ENCODE results near the gene GIT2.
"Not testable (repeated sequence)": the region's sequence is repeated elsewhere in the genome, so short reads cannot be mapped to it uniquely, and the experiment has no call there.

The GIT2 gene

DNA sequence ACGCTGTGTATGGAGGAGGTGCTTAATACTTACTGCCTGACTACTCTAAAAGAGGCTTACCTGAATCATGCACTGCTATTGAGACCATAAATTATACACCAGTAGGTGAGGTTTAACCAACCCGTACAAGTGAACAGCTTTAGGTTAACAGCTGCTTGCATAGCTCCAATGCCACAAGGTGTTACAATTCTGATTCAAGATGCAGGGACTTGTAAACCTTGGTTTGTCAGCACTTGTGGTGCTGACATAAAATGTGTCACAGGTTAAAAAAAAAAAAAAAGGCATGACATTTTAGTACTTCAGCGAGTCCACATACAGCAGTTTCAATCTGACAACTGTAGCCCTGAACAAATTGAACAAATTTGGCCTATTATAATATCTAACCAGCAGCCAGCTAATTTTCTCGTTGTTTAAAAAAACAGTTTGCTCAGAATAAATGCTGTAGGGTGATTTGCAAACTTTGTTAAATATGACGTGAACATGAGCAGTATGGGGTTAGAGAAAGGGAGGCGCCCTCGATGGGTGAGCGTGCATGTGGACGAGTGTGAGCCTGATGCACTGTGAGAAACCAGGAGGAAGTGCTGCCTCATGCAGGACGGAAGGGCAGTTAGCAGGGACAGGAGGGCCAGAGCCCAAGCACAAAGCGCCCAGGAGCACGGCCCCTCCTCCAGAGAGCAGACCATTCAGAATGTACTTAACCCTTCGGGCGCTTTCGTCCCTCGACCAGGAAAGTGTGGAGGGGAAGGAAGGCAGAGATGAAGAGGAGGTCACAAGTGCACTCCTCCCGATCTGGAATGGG is 51.4 kb downstream of the GIT2 start:
- peak; percentile 20 for DNase-seq (ENCODE audit: low read depth)

GRCh38 chr12:109943811-109944210 is 52.4 kb downstream of the GIT2 start:
- DNase-seq (ENCODE audit: low read depth), result no peak

- no peak for DNase-seq (ENCODE audit: low read depth)
Measured at GRCh38 chr12:109940339-109940923, 55.7 kb downstream of the GIT2 start.

GRCh38 chr12:109939504-109939903 is 56.7 kb downstream of the GIT2 start:
- DNase-seq (ENCODE audit: low read depth), result no peak

GRCh38 chr12:109938947-109939346 is 57.2 kb downstream of the GIT2 start:
- no peak for DNase-seq (ENCODE audit: low read depth)

DNA sequence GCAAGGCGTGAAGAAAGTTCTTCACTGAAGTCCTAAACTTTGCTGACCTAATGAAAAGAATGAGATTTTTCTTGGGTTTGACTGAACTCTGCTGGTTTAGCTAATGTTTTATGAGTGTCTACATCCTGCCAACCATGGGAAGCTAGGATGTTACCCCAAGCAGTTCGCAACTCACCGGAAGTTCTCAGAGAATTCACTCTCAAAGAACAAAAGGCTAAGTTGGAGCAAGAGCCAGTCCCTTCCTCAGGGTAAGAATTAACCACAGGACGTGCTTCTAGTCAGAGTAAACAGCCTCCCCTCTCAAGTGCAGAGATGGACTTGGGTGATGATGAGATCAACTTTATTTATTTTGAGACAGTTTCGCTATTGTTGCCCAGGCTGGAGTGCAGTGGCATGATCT is 58.8 kb downstream of the GIT2 start:
- no peak for DNase-seq (ENCODE audit: low read depth)

DNA sequence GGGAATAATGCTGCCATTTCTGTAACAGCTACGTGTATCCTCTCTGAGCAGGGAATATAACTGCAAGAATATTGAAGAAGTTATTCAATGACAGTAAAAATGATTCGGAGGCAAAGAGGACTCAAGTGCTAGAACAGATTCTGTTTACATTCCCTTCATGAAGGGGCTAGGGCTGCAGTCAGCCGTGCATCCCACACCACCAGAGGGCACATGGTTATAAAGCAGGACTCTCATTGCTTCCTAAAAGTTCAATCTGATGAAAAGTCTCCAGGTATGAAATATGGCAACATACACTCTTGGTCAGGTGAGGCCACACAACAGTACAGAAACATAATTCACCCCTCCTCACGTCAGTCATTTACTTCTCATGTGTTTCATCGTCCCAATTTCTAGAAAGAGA is 62.1 kb downstream of the GIT2 start:
- no peak for DNase-seq (ENCODE audit: low read depth)

DNA sequence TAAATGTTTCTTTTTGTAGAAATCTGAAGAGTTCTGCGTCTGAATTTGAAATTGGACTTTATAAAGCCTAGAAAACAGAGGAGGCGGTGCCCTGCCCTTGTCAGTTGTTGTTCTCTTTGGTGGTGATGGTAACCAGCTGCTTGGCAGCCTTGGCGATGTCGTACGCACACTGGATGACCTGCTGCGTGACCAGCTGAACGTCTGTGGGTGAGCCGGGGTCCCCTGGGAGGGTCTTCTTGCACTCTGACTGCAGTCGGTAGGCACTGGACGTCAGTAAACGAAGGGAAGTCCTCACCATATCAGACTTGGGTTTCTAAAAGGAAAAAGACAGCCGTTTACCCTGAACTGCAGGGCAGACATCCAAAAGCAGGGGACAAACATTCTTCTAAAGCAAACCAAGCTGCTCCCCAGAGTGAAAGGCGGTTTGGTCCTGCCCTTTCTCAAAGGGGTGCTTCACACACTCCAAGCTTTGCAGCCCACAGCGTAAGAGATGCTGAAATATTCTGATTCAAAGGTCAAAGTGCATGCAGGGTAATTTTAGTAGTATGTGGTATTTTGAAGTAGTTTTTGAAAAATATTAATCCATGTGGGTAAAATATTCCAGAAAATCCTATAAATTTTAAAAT is 63.2 kb downstream of the GIT2 start:
- no peak for DNase-seq (ENCODE audit: low read depth)

DNA sequence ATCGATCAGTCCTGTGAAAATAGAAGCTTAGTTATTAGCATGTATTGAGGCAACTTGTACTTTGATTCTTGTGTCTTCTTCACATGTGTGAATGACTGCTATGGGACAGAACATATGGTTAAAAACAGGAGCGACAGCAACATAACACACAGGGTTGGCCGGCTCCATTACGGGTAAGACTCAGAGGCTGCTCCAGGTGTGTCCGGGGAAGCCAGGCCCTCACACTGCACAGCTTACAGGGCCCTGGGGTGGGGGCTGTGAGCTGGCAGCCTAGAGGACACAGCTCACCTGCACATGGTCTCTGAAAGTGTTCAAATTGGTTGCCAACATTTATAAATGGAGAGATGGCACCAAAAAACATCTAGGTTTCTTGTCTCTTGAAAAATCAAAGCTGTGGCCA is 65.0 kb downstream of the GIT2 start:
- no peak for DNase-seq (ENCODE audit: low read depth)

- DNase-seq (ENCODE audit: low read depth), result no peak
Measured at GRCh38 chr12:109930028-109930800, 66.0 kb downstream of the GIT2 start.

DNA sequence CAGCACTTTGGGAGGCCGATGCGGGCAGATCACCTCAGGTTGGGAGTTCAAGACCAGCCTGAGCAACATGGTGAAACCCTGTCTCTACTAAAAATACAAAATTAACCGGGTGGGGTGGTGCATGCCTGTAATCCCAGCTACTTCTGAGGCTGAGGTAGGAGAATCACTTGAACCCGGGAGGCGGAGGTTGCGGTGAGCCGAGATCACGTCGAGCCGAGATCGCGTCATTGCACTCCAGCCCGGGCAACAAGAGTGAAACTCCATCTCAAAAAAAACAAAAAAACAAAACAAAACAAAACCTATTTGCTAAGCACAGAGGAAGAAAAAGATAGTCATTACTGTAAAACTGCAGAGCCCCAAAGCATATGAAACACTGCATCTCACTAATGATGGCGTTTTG is 66.8 kb downstream of the GIT2 start:
- DNase-seq (ENCODE audit: low read depth), result not testable (repeated sequence)

DNA sequence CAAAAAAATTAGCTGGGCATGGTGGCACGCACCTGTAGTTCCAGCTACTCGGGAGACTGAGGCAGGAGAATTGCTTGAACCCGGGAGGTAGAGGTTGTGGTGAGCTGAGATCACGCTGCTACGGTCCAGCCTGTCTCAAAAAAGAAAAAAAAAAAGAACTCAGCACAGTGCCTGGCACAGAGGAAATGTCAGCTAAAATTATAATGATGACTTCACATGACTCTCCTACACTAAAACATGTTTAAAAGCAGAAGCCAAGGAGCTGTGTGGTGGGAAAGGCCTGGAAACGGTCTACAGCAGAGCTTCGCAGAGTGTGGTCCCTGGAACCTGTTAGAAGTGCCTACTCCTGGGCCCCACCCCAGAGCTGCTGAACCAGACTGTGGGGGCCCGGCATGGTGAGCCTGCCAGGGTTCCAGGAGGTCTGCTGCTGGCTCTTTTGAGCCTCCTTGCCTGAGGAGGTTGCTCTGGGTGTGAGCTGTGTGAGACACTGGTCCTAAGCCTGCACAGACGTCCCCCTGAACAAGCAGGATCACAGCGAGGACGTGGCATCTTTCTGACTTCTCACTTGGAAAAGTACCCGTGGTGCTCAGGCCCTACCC is 68.0 kb downstream of the GIT2 start:
- DNase-seq (ENCODE audit: low read depth), result no peak

- peak; percentile 10 for DNase-seq (ENCODE audit: low read depth)
Measured at GRCh38 chr12:109927622-109928021, 68.5 kb downstream of the GIT2 start.

GRCh38 chr12:109926488-109927210 is 69.5 kb downstream of the GIT2 start:
- DNase-seq (ENCODE audit: low read depth), result no peak

- DNase-seq (ENCODE audit: low read depth), result no peak
Measured at GRCh38 chr12:109926016-109926415, 70.2 kb downstream of the GIT2 start.

- no peak for DNase-seq (ENCODE audit: low read depth)
Measured at GRCh38 chr12:109925185-109925840, 70.9 kb downstream of the GIT2 start.

GRCh38 chr12:109923481-109924245 is 72.5 kb downstream of the GIT2 start:
- DNase-seq (ENCODE audit: low read depth), result no peak

DNA sequence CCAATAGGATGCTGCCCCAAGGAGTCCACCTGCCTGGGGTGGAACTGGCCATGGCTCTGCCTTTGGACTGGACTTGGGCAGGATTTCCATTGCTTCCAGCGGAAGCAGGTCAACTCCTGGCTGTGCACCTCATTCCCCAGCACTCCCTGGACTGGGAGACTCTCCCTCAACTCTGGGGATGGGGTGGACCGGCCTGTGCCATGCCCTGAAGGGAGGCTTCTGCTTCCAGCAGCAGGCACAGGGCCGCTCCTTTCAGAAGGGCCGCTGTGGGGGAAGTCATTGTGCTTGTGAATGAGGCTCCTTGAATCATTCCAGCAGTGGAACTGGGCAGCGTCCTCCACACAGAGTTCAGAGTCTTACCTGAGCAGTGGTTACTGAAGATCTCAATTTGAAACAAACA is 73.1 kb downstream of the GIT2 start:
- DNase-seq (ENCODE audit: low read depth), result no peak

- DNase-seq (ENCODE audit: low read depth), result no peak
Measured at GRCh38 chr12:109921982-109922381, 74.2 kb downstream of the GIT2 start.

DNA sequence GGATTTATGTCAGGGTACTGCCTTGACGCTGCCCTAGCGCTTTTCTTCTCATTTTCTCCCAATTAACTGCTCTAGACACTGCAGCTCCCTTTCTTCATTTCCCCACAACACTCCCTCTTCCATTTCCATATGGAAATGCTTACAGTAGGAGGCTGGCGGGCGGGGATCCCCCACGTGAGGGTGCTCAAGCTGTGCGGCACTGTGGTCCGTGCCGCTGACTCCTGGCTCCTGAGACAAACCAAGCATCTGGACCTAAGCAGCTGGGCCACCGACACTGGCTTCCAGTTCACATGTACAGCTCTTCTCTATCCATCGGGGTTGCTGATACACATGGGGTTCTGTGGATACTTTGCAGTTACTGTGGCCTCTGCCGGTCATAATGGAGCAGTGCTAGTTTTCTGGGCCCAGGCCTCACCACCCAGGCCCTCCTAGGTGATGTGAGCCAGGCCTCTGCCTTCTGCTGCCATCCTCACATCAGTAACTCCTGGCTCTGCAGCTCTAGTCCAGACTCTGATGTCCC is 75.8 kb downstream of the GIT2 start:
- DNase-seq (ENCODE audit: low read depth), result no peak

Data from fibroblast of the conjunctiva (primary cell).